GM23338 (cell line): Measurements from ENCODE around the gene DEFB115. TPM values are rescaled to one million over a fixed set of nuclear protein-coding genes. Genes with fewer than 3 reads are reported as not detected.

Experiments used
- CREB1 ChIP-seq: fragments of 250-450 bp; sonication (Bioruptor Pico); IDR thresholded peaks from 2 replicates; pipeline ENCODE4 v1.5.0; 2020; ENCODE audit warnings: low read depth, mild to moderate bottlenecking, moderate library complexity
- EZH2phosphoT487 ChIP-seq: fragments of 200-600 bp; sonication (generic); IDR thresholded peaks from one replicate; pipeline ENCODE4 v1.8.1; 2018; ENCODE audit warnings: antibody characterized with exemption; ENCODE audit not compliant: unreplicated experiment
- JUNB ChIP-seq: IDR thresholded peaks from one replicate; pipeline ENCODE4 v1.6.1; 2016; ENCODE audit warnings: antibody characterized with exemption; ENCODE audit not compliant: unreplicated experiment
- ZNF462 ChIP-seq: fragments of 250-450 bp; sonication (Bioruptor Pico); IDR thresholded peaks from 2 replicates; pipeline ENCODE4 v1.5.0; 2020; ENCODE audit warnings: mild to moderate bottlenecking, moderate library complexity
- polyA plus RNA-seq: library from polyadenylated mRNA; unstranded; fragments of >200 nt; fragmentation: Nextera tagmentation; extraction: Ambion mirVana; gene quantifications from 2 replicates; pipeline ENCODE4 v1.2.1, GENCODE V29; 2016
- total RNA-seq: library from RNA; depleted of rRNA; stranded (reverse); fragments of >200 nt; shearing (Covaris generic); gene quantifications from 2 replicates; pipeline ENCODE4 v1.2.3, GENCODE V29; 2014; rRNA removed

DEFB115 gene
- total and polyA plus RNA-seq, 2 experiments from 2014 or later = 1.1 TPM; not detected in 1

- TF ChIP-seq ZNF462 (CRISPR knock-in tag) (no peak), CREB1 (no peak), EZH2phosphoT487 (no peak), JUNB (no peak)
Measured at GRCh38 chr20:31308535-31309162, 51.2 kb downstream of the DEFB115 start, which contains the start of gene DEFB116 (continued).

Other genes with a start within 250 kb of the DEFB115 start
- gene DEFB116, start 50.9 kb downstream of the DEFB115 start, total RNA-seq = not detected in 2 replicates
- gene DEFB116, start 50.9 kb downstream of the DEFB115 start, polyA plus RNA-seq = not detected in 2 replicates
- not detected in 2 replicates for gene DEFB118, start 110.9 kb downstream of the DEFB115 start, total RNA-seq
- not detected in 2 replicates for gene DEFB118, start 110.9 kb downstream of the DEFB115 start, polyA plus RNA-seq
- not detected in 2 replicates for gene DEFB119, start 132.9 kb downstream of the DEFB115 start, total RNA-seq
- not detected in 2 replicates for gene DEFB119, start 132.9 kb downstream of the DEFB115 start, polyA plus RNA-seq
- gene DEFB121, start 148.6 kb downstream of the DEFB115 start, total RNA-seq = not detected in 2 replicates
- not detected in 2 replicates for gene DEFB121, start 148.6 kb downstream of the DEFB115 start, polyA plus RNA-seq
- gene DEFB123, start 183.0 kb downstream of the DEFB115 start, total RNA-seq = not detected in 2 replicates
- not detected in 2 replicates for gene DEFB123, start 183.0 kb downstream of the DEFB115 start, polyA plus RNA-seq
- 0.52 TPM in 1 of 2 replicates, not detected in the other for gene DEFB124, start 217.5 kb downstream of the DEFB115 start, total RNA-seq
- gene DEFB124, start 217.5 kb downstream of the DEFB115 start, polyA plus RNA-seq = not detected in 2 replicates
- 0.28 TPM in 1 of 2 replicates, not detected in the other for gene REM1, start 217.6 kb downstream of the DEFB115 start, total RNA-seq
- gene REM1, start 217.6 kb downstream of the DEFB115 start, polyA plus RNA-seq = not detected in 2 replicates